CD14-positive monocyte (primary cell): ENCODE results near the gene TEX29. TPM values are rescaled to one million over a fixed set of nuclear protein-coding genes. Genes with fewer than 3 reads are reported as not detected.
A peak's percentile ranks its signal among the peaks of the same experiment; 100 is the strongest.

ENCODE experiments used
- DNase-seq, 3 donors: peaks; one replicate each; pipeline ENCODE4 v3.0.0-alpha.2; 2011 to 2022
- H2AFZ ChIP-seq: 2 replicates; pipeline ENCODE4 v1.6.0; 2012; ENCODE audit warnings: mild to moderate bottlenecking, low read depth, low read length, inconsistent platforms; ENCODE audit not compliant: insufficient read depth, poor library complexity, severe bottlenecking
- H3K27ac ChIP-seq, 2 donors: 1 replicate in 1 of 2; 2 replicates in 1 of 2; pipeline ENCODE4 v1.5.1; 2012 to 2013; ENCODE audit warnings: low read length in 2 of 2, control low read depth in 1 of 2, inconsistent platforms in 1 of 2, low read depth in 1 of 2, mild to moderate bottlenecking in 1 of 2
- H3K27me3 ChIP-seq, 2 donors: one replicate each; pipeline versions ENCODE4 v1.6.0 to v1.6.1; 2011 to 2013; ENCODE audit warnings: low read length in 2 of 2; ENCODE audit not compliant: control insufficient read depth in 2 of 2, insufficient read depth in 2 of 2
- H3K36me3 ChIP-seq, 2 donors: replicated peaks in 1 of 2; 1 replicate in 1 of 2; 2 replicates in 1 of 2; pipeline versions ENCODE4 v1.5.1 to v1.6.1; 2012 to 2013; ENCODE audit warnings: low read length in 2 of 2, control low read depth in 1 of 2, inconsistent platforms in 1 of 2, mild to moderate bottlenecking in 1 of 2; ENCODE audit not compliant: insufficient read depth in 2 of 2, control insufficient read depth in 1 of 2
- H3K4me1 ChIP-seq, 2 donors: 1 replicate in 1 of 2; 2 replicates in 1 of 2; pipeline versions ENCODE4 v1.5.1 to v1.6.1; 2012 to 2013; ENCODE audit warnings: low read length in 2 of 2, control low read depth in 1 of 2, inconsistent platforms in 1 of 2, mild to moderate bottlenecking in 1 of 2, moderate library complexity in 1 of 2; ENCODE audit not compliant: insufficient read depth in 2 of 2, control insufficient read depth in 1 of 2
- H3K4me2 ChIP-seq: replicated peaks from 2 replicates; pipeline ENCODE3; 2012; ENCODE audit warnings: low read length, moderate library complexity, mild to moderate bottlenecking; ENCODE audit not compliant: poor library complexity, severe bottlenecking; ENCODE audit errors: extremely low read depth
- H3K4me3 ChIP-seq, 3 experiments: fragments of 200-600 bp in 1 of 3; sonication (generic) in 1 of 3; replicated peaks in 1 of 3; 1 replicate in 2 of 3; 2 replicates in 1 of 3; pipeline ENCODE4 v1.5.1; 2011 to 2013; ENCODE audit warnings: low read length in 3 of 3, mild to moderate bottlenecking in 3 of 3, control low read depth in 2 of 3, low read depth in 2 of 3, inconsistent platforms in 1 of 3, moderate library complexity in 1 of 3
- H3K79me2 ChIP-seq: 2 replicates; pipeline ENCODE4 v1.6.0; 2012; ENCODE audit warnings: mild to moderate bottlenecking, control low read depth, inconsistent platforms, low read length, moderate library complexity; ENCODE audit not compliant: insufficient read depth
- H3K9ac ChIP-seq: 2 replicates; pipeline ENCODE4 v1.6.0; 2017; ENCODE audit warnings: low read length, mild to moderate bottlenecking; ENCODE audit not compliant: insufficient read depth, poor library complexity, severe bottlenecking
- H3K9me3 ChIP-seq, 2 donors: replicated peaks in 1 of 2; 1 replicate in 1 of 2; 2 replicates in 1 of 2; pipeline versions ENCODE4 v1.5.1 to v1.6.1; 2012 to 2013; ENCODE audit warnings: low read length in 2 of 2, control low read depth in 1 of 2; ENCODE audit not compliant: control insufficient read depth in 1 of 2, insufficient read depth in 1 of 2
- H4K20me1 ChIP-seq: 2 replicates; pipeline ENCODE4 v1.6.0; 2012; ENCODE audit warnings: mild to moderate bottlenecking, low read length, control low read depth, moderate library complexity; ENCODE audit not compliant: insufficient read depth
- H3K27ac Mint-ChIP-seq, 7 donors: one replicate each; pipeline ENCODE4 v1.8.0; 2020; ENCODE audit warnings: mild to moderate bottlenecking in 7 of 7, mixed read lengths in 7 of 7, moderate library complexity in 6 of 7, inconsistent platforms in 2 of 7
- H3K27me3 Mint-ChIP-seq, 3 donors: one replicate each; pipeline ENCODE4 v1.8.0; 2021 to 2022; ENCODE audit warnings: low read depth in 3 of 3, mild to moderate bottlenecking in 3 of 3, mixed read lengths in 3 of 3, moderate library complexity in 3 of 3, inconsistent platforms in 1 of 3
- H3K36me3 Mint-ChIP-seq, 2 donors: one replicate each; pipeline ENCODE4 v1.8.0; 2020; ENCODE audit warnings: mixed read lengths in 2 of 2, inconsistent platforms in 1 of 2, mild to moderate bottlenecking in 1 of 2
- H3K4me1 Mint-ChIP-seq: one replicate; pipeline ENCODE4 v1.8.0; 2020; ENCODE audit warnings: mild to moderate bottlenecking, mixed read lengths
- H3K4me3 Mint-ChIP-seq, 2 donors: one replicate each; pipeline ENCODE4 v1.8.0; 2020; ENCODE audit warnings: mild to moderate bottlenecking in 2 of 2, mixed read lengths in 2 of 2, moderate library complexity in 1 of 2
- H3K9me3 Mint-ChIP-seq, 7 donors: one replicate each; pipeline ENCODE4 v1.8.0; 2020 to 2022; ENCODE audit warnings: mixed read lengths in 7 of 7, mild to moderate bottlenecking in 6 of 7, moderate library complexity in 6 of 7, inconsistent platforms in 2 of 7
- CTCF ChIP-seq: fragments of 200-600 bp; IDR thresholded peaks from one replicate; pipeline ENCODE4 v1.8.0; 2022; ENCODE audit warnings: antibody characterized with exemption, mild to moderate bottlenecking
- WGBS: methylation state at CpG from one replicate; pipeline ENCODE4 v1.1.5; 2013; ENCODE audit warnings: missing lambda C conversion rate; ENCODE audit not compliant: insufficient coverage; 5-methylcytosine and 5-hydroxymethylcytosine counted together
- intact Hi-C, 2 donors: fragments of 100-400 bp; cut with micrococcal nuclease; formaldehyde crosslinking; loops; one replicate each; pipeline versions ENCODE4 v1.15.0 to v1.15.1; 2023
- polyA plus RNA-seq, 3 donors: library from polyadenylated mRNA; depleted of rRNA in 1 of 3; unstranded in 2 of 3; stranded (reverse) in 1 of 3; fragments of 300-500 nt in 2 of 3; fragments of >200 nt in 1 of 3; fragmentation: Illumina TruSeq in 2 of 3; gene quantifications; 1 replicate in 2 of 3; 2 replicates in 1 of 3; pipeline ENCODE4 v1.2.3, GENCODE V29; 2012 to 2021

Gene TEX29
- polyA plus RNA-seq, 3 donors = 0.27 to 0.29 TPM; not detected in 1

- Histone ChIP-seq H3K4me3 (no peak overlapping the region), H3K79me2 (no peaks in the 10 kb centered on the region), H3K27me3 (no peaks in the 10 kb centered on the region), H4K20me1 (no peaks in the 10 kb centered on the region), H3K9ac (no peak overlapping the region), H3K9me3 (no peaks in the 10 kb centered on the region), H3K27ac (no peak overlapping the region), H2AFZ (no peak overlapping the region), H3K36me3 (peaks cover 76 to 97% of the 10 kb centered on the region in 2 donors), H3K4me2 (no peak overlapping the region), H3K4me1 (peaks cover 4 to 8% of the 10 kb centered on the region in 2 donors)
- peaks cover 0 to 3% (median 0%) of the 10 kb centered on the region in 7 donors for H3K9me3 Mint-ChIP-seq
- WGBS = 100% methylated on average over 1 of the region's 5 CpGs
- no peak overlapping the region for H3K4me3 Mint-ChIP-seq
- intact Hi-C loops = no loop called here
- no peak for DNase-seq
- H3K4me1 Mint-ChIP-seq = peaks cover 11% of the 10 kb centered on the region
- peaks cover 0 to 1% (median 0%) of the 10 kb centered on the region in 3 donors for H3K27me3 Mint-ChIP-seq
- no peak for TF ChIP-seq CTCF
- H3K36me3 Mint-ChIP-seq = peaks cover 87 to 97% of the 10 kb centered on the region in 2 donors
- H3K27ac Mint-ChIP-seq = peak overlapping the region in 1 of 7 donors; percentile 75
Observed at GRCh38 chr13:111282425-111282824, 38.0 kb upstream of the TEX29 start.

GRCh38 chr13:111282997-111283396 lies 37.4 kb upstream of the TEX29 start:
- TF ChIP-seq CTCF = no peak
- Mint-ChIP-seq H3K27me3 (peaks cover 0 to 1% (median 0%) of the 10 kb centered on the region in 3 donors), H3K4me3 (no peak overlapping the region), H3K27ac (peak overlapping the region in 3 of 7 donors; percentile 5 to 75 (median 62)), H3K4me1 (peaks cover 11% of the 10 kb centered on the region), H3K36me3 (peaks cover 86 to 97% of the 10 kb centered on the region in 2 donors), H3K9me3 (peaks cover 0 to 3% (median 0%) of the 10 kb centered on the region in 7 donors)
- Histone ChIP-seq H3K4me2 (no peak overlapping the region), H3K79me2 (no peaks in the 10 kb centered on the region), H3K9ac (no peak overlapping the region), H3K4me1 (peaks cover 4 to 8% of the 10 kb centered on the region in 2 donors), H4K20me1 (no peaks in the 10 kb centered on the region), H3K27ac (no peak overlapping the region), H3K9me3 (no peaks in the 10 kb centered on the region), H2AFZ (no peak overlapping the region), H3K27me3 (no peaks in the 10 kb centered on the region), H3K36me3 (peaks cover 76 to 97% of the 10 kb centered on the region in 2 donors), H3K4me3 (no peak overlapping the region)
- intact Hi-C loops = no loop called here
- DNase-seq = no peak
- 98% methylated on average over 13 of the region's 23 CpGs for WGBS
